ENCODE results near the gene MRPL45.
A peak's percentile ranks its signal among the peaks of the same experiment; 100 is the strongest.
"Not testable (repeated sequence)": the region's sequence is repeated elsewhere in the genome, so short reads cannot be mapped to it uniquely, and the experiment has no call there.

Gene MRPL45

GRCh38 chr17:38296834-38297517, at the start of gene MRPL45:
Gene MRPL45 (plus strand): TSS chr17:38297168. CDS start chr17:38297184, 16 bp downstream.
- peak; percentile 96 to 97 for DNase-seq

GRCh38 chr17:38253191-38253590, 43.8 kb upstream of the MRPL45 start:
- DNase-seq, result not testable (repeated sequence)

GRCh38 chr17:38254357-38254756, 42.6 kb upstream of the MRPL45 start:
- not testable (repeated sequence) for DNase-seq

- peak; percentile 87 to 91 for DNase-seq
Measured at GRCh38 chr17:38257013-38257621, 39.9 kb upstream of the MRPL45 start.

- not testable (repeated sequence) for DNase-seq
Measured at GRCh38 chr17:38265974-38266506, 30.9 kb upstream of the MRPL45 start.

GRCh38 chr17:38266571-38266970, 30.4 kb upstream of the MRPL45 start:
- not testable (repeated sequence) for DNase-seq

- DNase-seq, result not testable (repeated sequence)
Measured at GRCh38 chr17:38268138-38268537, 28.8 kb upstream of the MRPL45 start.

- not testable (repeated sequence) for DNase-seq
Measured at GRCh38 chr17:38269045-38269444, 27.9 kb upstream of the MRPL45 start.

GRCh38 chr17:38269552-38269951, 27.4 kb upstream of the MRPL45 start:
- DNase-seq, result not testable (repeated sequence)

GRCh38 chr17:38285994-38286393, 11.0 kb upstream of the MRPL45 start:
- not testable (repeated sequence) for DNase-seq

- DNase-seq, result not testable (repeated sequence)
Measured at GRCh38 chr17:38286501-38287091, 10.4 kb upstream of the MRPL45 start.

- DNase-seq, result not testable (repeated sequence)
Measured at GRCh38 chr17:38288217-38288827, 8.6 kb upstream of the MRPL45 start.

- DNase-seq, result not testable (repeated sequence)
Measured at GRCh38 chr17:38289760-38290159, 7.2 kb upstream of the MRPL45 start.

GRCh38 chr17:38295602-38296365, 1.2 kb upstream of the MRPL45 start:
- DNase-seq, result not testable (repeated sequence)

GRCh38 chr17:38315497-38315896, 18.5 kb downstream of the MRPL45 start:
- no peak for DNase-seq

- DNase-seq, result no peak
Measured at GRCh38 chr17:38317081-38317480, 20.1 kb downstream of the MRPL45 start.

- no peak for DNase-seq
Measured at GRCh38 chr17:38320482-38320881, 23.5 kb downstream of the MRPL45 start.

GRCh38 chr17:38322156-38322779, 25.3 kb downstream of the MRPL45 start:
- DNase-seq, result peak; percentile 52 to 70

- DNase-seq, result no peak
Measured at GRCh38 chr17:38322897-38323296, 25.9 kb downstream of the MRPL45 start.

- no peak for DNase-seq
Measured at GRCh38 chr17:38324141-38324697, 27.3 kb downstream of the MRPL45 start.

- no peak for DNase-seq
Measured at GRCh38 chr17:38324772-38325171, 27.8 kb downstream of the MRPL45 start.

Data from CD4-positive, alpha-beta T cell treated with Interferon alpha-2 for 1 hour (primary cell).